Trophoblast cell (in vitro differentiated cells and primary cell): ENCODE data around the gene KRTAP4-3.
A peak's percentile ranks its signal among the peaks of the same experiment; 100 is the strongest.

Experiments used
- DNase-seq, 2 donors: peaks; one replicate each; pipeline ENCODE4 v3.0.0-alpha.2; 2016
- H2AFZ ChIP-seq: 2 replicates; pipeline ENCODE4 v1.6.1; 2013; ENCODE audit warnings: low read length, moderate library complexity, mild to moderate bottlenecking; ENCODE audit not compliant: insufficient read depth, poor library complexity
- H2AK5ac ChIP-seq: 2 replicates; pipeline ENCODE4 v1.6.1; 2013; ENCODE audit warnings: mild to moderate bottlenecking, low read length
- H2BK120ac ChIP-seq: 2 replicates; pipeline ENCODE4 v1.6.1; 2013; ENCODE audit warnings: low read length, mild to moderate bottlenecking, moderate library complexity; ENCODE audit not compliant: insufficient read depth, poor library complexity
- H2BK12ac ChIP-seq: 2 replicates; pipeline ENCODE4 v1.6.1; 2013; ENCODE audit warnings: mild to moderate bottlenecking, low read length, moderate library complexity
- H2BK5ac ChIP-seq: 2 replicates; pipeline ENCODE4 v1.6.1; 2013; ENCODE audit warnings: low read length, low read depth, moderate library complexity, mild to moderate bottlenecking; ENCODE audit not compliant: poor library complexity
- H3K14ac ChIP-seq: 2 replicates; pipeline ENCODE4 v1.6.1; 2013; ENCODE audit warnings: mild to moderate bottlenecking, low read length
- H3K18ac ChIP-seq: 2 replicates; pipeline ENCODE4 v1.6.1; 2013; ENCODE audit warnings: mild to moderate bottlenecking, low read length
- H3K23ac ChIP-seq: 2 replicates; pipeline ENCODE4 v1.6.1; 2013; ENCODE audit warnings: low read length
- H3K27ac ChIP-seq: 2 replicates; pipeline ENCODE4 v1.5.1; 2013; ENCODE audit warnings: low read depth, mild to moderate bottlenecking, inconsistent platforms, low read length, moderate library complexity
- H3K27me3 ChIP-seq: 2 replicates; pipeline ENCODE4 v1.6.1; 2013; ENCODE audit warnings: inconsistent platforms, mild to moderate bottlenecking, low read length, moderate library complexity; ENCODE audit not compliant: insufficient read depth
- H3K36me3 ChIP-seq, 2 experiments: 1 replicate in 1 of 2; 2 replicates in 1 of 2; pipeline ENCODE4 v1.6.1; 2013; ENCODE audit warnings: low read length in 2 of 2, mild to moderate bottlenecking in 2 of 2, moderate library complexity in 1 of 2; ENCODE audit not compliant: insufficient read depth in 2 of 2, control insufficient read depth in 1 of 2
- H3K4ac ChIP-seq: 2 replicates; pipeline ENCODE4 v1.6.1; 2013; ENCODE audit warnings: low read depth, mild to moderate bottlenecking, low read length, moderate library complexity
- H3K4me1 ChIP-seq, 2 experiments: 1 replicate in 1 of 2; 2 replicates in 1 of 2; pipeline ENCODE4 v1.6.1; 2013; ENCODE audit warnings: low read length in 2 of 2, mild to moderate bottlenecking in 2 of 2, moderate library complexity in 1 of 2; ENCODE audit not compliant: insufficient read depth in 2 of 2, control insufficient read depth in 1 of 2
- H3K4me2 ChIP-seq: 2 replicates; pipeline ENCODE4 v1.6.1; 2013; ENCODE audit warnings: inconsistent platforms, mild to moderate bottlenecking, low read length, moderate library complexity
- H3K4me3 ChIP-seq: 2 replicates; pipeline ENCODE4 v1.5.1; 2013; ENCODE audit warnings: mild to moderate bottlenecking, low read depth, low read length, inconsistent platforms
- H3K79me1 ChIP-seq: one replicate; pipeline ENCODE4 v1.6.1; 2013; ENCODE audit warnings: low read length
- H3K79me2 ChIP-seq: 2 replicates; pipeline ENCODE4 v1.6.1; 2013; ENCODE audit warnings: low read length, mild to moderate bottlenecking; ENCODE audit not compliant: control insufficient read depth, insufficient read depth, poor library complexity
- H3K9ac ChIP-seq: 2 replicates; pipeline ENCODE4 v1.6.1; 2013; ENCODE audit warnings: mild to moderate bottlenecking, low read length
- H3K9me3 ChIP-seq: 2 replicates; pipeline ENCODE4 v1.6.1; 2013; ENCODE audit warnings: low read depth, mild to moderate bottlenecking, control low read depth, inconsistent platforms, low read length; ENCODE audit not compliant: insufficient read depth
- H4K12ac ChIP-seq: 2 replicates; pipeline ENCODE4 v1.6.1; 2013; ENCODE audit warnings: low read depth, mild to moderate bottlenecking, low read length, moderate library complexity
- H4K8ac ChIP-seq: 2 replicates; pipeline ENCODE4 v1.6.1; 2013; ENCODE audit warnings: low read depth, mild to moderate bottlenecking, low read length, moderate library complexity
- H4K91ac ChIP-seq: one replicate; pipeline ENCODE4 v1.6.1; 2013; ENCODE audit warnings: low read depth, mild to moderate bottlenecking, low read length, moderate library complexity
- WGBS: extraction: QIAGEN DNeasy Blood & Tissue Kit; methylation state at CpG from one replicate; pipeline ENCODE4 v1.1.7; 2013; ENCODE audit warnings: missing lambda C conversion rate; ENCODE audit not compliant: insufficient read length, insufficient coverage; ENCODE audit errors: extremely low coverage; 5-methylcytosine and 5-hydroxymethylcytosine counted together

KRTAP4-3 gene

DNA sequence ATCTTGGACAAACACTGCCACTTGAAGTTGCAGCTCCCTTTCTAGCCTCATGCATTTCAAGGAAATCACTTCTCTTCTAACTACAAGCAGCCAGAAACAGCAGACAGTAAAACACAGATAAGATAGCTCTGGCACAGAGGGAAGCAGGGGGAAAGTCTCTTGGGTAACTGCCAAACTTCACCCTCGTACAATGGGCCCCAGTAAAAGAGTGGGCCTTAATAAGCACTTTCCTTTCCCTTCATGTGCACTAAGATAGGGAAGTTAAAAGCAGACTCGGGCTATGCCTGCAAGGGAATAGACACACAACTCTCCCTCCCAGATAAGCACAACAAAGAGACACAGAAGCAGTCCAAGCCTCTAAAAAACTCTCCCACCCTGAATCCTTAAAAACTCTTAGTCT is 14.2 kb downstream of the KRTAP4-3 start:
- Histone ChIP-seq H4K91ac (no peak overlapping the region), H2BK5ac (no peak overlapping the region), H3K23ac (no peak overlapping the region), H3K4me3 (no peak overlapping the region), H3K9me3 (no peaks in the 10 kb centered on the region), H3K14ac (no peak overlapping the region), H3K36me3 (no peaks in the 10 kb centered on the region), H3K27ac (no peak overlapping the region), H3K27me3 (no peaks in the 10 kb centered on the region), H2AK5ac (no peak overlapping the region), H3K4me2 (no peak overlapping the region), H2AFZ (no peak overlapping the region), H4K12ac (no peak overlapping the region), H3K79me1 (no peaks in the 10 kb centered on the region), H2BK120ac (no peak overlapping the region), H3K9ac (no peak overlapping the region), H3K4ac (no peak overlapping the region), H3K79me2 (no peaks in the 10 kb centered on the region), H2BK12ac (no peak overlapping the region), H3K4me1 (no peaks in the 10 kb centered on the region), H3K18ac (no peak overlapping the region), H4K8ac (no peak overlapping the region)
- no CpG with 5 or more reads among the region's 2 CpGs for WGBS
- no peak for DNase-seq

DNA sequence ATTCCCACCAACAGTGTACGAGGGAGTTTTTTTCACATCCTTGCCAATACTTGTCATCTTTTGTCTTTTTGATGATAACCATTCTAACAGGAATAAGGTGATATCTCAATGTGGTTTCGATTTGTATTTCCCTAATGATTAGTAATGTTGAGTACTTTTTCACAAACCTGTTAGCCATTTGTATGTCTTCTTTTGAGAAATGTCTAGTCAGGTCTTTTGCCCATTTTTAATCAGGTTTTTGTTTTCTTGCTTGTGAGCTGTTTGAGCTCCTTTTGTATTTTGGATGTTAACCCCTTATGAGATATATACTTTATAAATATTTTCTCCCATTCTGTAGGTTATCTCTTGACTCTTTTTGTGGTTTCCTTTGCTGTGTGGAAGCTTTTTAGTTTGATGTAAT is 16.5 kb downstream of the KRTAP4-3 start:
- Histone ChIP-seq H2BK5ac (no peak overlapping the region), H3K14ac (no peak overlapping the region), H3K79me2 (no peaks in the 10 kb centered on the region), H3K23ac (no peak overlapping the region), H2BK12ac (no peak overlapping the region), H3K4me3 (no peak overlapping the region), H3K4me1 (no peaks in the 10 kb centered on the region), H3K9ac (no peak overlapping the region), H3K4ac (no peak overlapping the region), H3K18ac (no peak overlapping the region), H4K8ac (no peak overlapping the region), H3K9me3 (no peaks in the 10 kb centered on the region), H3K27me3 (no peaks in the 10 kb centered on the region), H2BK120ac (no peak overlapping the region), H4K91ac (no peak overlapping the region), H3K27ac (no peak overlapping the region), H2AFZ (no peak overlapping the region), H3K79me1 (no peaks in the 10 kb centered on the region), H4K12ac (no peak overlapping the region), H3K4me2 (no peak overlapping the region), H2AK5ac (no peak overlapping the region), H3K36me3 (no peaks in the 10 kb centered on the region)
- no CpG with 5 or more reads among the region's 2 CpGs for WGBS
- DNase-seq = no peak

DNA sequence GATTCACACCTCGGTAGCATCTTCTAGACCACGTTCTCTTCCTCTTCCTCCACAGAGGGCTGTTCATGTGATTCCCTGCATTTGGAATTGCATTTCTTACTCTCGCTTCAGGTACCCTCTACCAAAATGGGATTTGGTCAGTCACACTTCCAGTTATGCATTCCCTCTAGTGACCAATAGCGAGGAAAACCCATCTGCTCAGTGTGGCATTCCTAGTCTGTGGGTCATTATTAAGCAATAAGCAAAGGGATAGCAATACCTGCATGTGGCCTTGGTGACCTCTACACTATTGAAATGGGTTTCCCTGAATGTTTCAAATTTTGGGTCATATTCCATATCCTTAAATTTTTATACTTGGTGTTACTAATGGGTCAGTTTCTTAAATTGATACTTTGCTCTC is 18.0 kb downstream of the KRTAP4-3 start:
- H4K91ac ChIP-seq = no peak overlapping the region
- H3K79me2 ChIP-seq = no peaks in the 10 kb centered on the region
- no peak overlapping the region for H3K4ac ChIP-seq
- no peak overlapping the region for H3K23ac ChIP-seq
- H4K12ac ChIP-seq = no peak overlapping the region
- H2BK5ac ChIP-seq = no peak overlapping the region
- no peaks in the 10 kb centered on the region for H3K4me1 ChIP-seq
- no peaks in the 10 kb centered on the region for H3K36me3 ChIP-seq
- no peak overlapping the region for H3K9ac ChIP-seq
- no peak overlapping the region for H4K8ac ChIP-seq
- no peak overlapping the region for H3K18ac ChIP-seq
- WGBS = no CpG with 5 or more reads among the region's 4 CpGs
- H3K4me3 ChIP-seq = no peak overlapping the region
- H2AFZ ChIP-seq = no peak overlapping the region
- H2BK120ac ChIP-seq = no peak overlapping the region
- no peaks in the 10 kb centered on the region for H3K27me3 ChIP-seq
- no peak overlapping the region for H3K27ac ChIP-seq
- no peaks in the 10 kb centered on the region for H3K9me3 ChIP-seq
- no peak overlapping the region for H2BK12ac ChIP-seq
- no peak overlapping the region for H3K4me2 ChIP-seq
- H3K79me1 ChIP-seq = no peaks in the 10 kb centered on the region
- no peak overlapping the region for H2AK5ac ChIP-seq
- H3K14ac ChIP-seq = no peak overlapping the region
- DNase-seq = peak; percentile 61 to 79

DNA sequence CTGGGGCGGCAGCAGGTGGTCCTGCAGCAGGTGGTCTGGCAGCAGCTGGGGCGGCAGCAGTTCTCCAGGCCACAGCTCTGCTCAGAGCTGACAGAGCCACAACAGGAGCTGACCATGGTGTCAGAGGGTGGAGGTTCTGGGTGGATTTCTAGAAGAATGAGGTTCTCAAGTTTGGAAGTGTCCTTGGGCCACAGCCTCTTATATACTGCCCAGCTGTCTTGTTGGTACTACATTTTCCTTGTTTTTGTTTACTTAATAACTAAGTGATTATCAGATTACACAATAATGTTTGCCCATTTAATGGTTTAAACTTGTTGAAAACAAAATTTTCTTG is 18.4 kb downstream of the KRTAP4-3 start, which contains the start of gene KRTAP4-5:
Gene KRTAP4-5 (minus strand): TSS at position 174 of the 334 bp plus-strand sequence. CDS start 58 bp downstream, at position 116.
- Histone ChIP-seq H3K27me3 (no peaks in the 10 kb centered on the region), H4K91ac (no peak within 1 kb of the TSS)
- DNase-seq = no peak

More for the DNA sequence above, 18.4 kb downstream of the KRTAP4-3 start, which contains the start of gene KRTAP4-5:
- Histone ChIP-seq H3K36me3 (no peaks in the 10 kb centered on the region), H3K79me2 (no peaks in the 10 kb centered on the region), H2BK12ac (no peak within 1 kb of the TSS), H3K4me1 (no peaks in the 10 kb centered on the region), H3K9ac (no peak within 1 kb of the TSS), H4K8ac (no peak within 1 kb of the TSS), H3K27ac (no peak within 1 kb of the TSS), H2AFZ (no peak within 1 kb of the TSS), H2BK120ac (no peak within 1 kb of the TSS), H3K4me2 (no peak within 1 kb of the TSS), H2AK5ac (no peak within 1 kb of the TSS), H2BK5ac (no peak within 1 kb of the TSS), H3K4ac (no peak within 1 kb of the TSS), H3K79me1 (no peaks in the 10 kb centered on the region), H3K23ac (no peak within 1 kb of the TSS), H3K9me3 (no peaks in the 10 kb centered on the region), H4K12ac (no peak within 1 kb of the TSS), H3K18ac (no peak within 1 kb of the TSS), H3K4me3 (no peak within 1 kb of the TSS), H3K14ac (no peak within 1 kb of the TSS)
- no CpG with 5 or more reads among the region's 2 CpGs for WGBS
